Stimulated activated CD8-positive, alpha-beta memory T cell treated with anti-CD3 and anti-CD28 coated beads, Interleukin-2, amount 100 ng/mL, for 48 hours (primary cell): ENCODE data around the gene HNRNPA2B1.

ENCODE experiments used
- DNase-seq, 2 donors: peaks; one replicate each; pipeline ENCODE4 v3.0.0-alpha.2; 2020; ENCODE audit warnings: low read depth in 2 of 2

Gene HNRNPA2B1

GRCh38 chr7:26147030-26147429 lies 53.5 kb downstream of the HNRNPA2B1 start:
- no peak for DNase-seq

- no peak for DNase-seq
Observed at GRCh38 chr7:26145238-26145637, 55.3 kb downstream of the HNRNPA2B1 start.

GRCh38 chr7:26144184-26145080 lies 56.1 kb downstream of the HNRNPA2B1 start:
- no peak for DNase-seq

GRCh38 chr7:26143298-26144048 lies 57.1 kb downstream of the HNRNPA2B1 start:
- DNase-seq: no peak

- DNase-seq: no peak
Observed at GRCh38 chr7:26141077-26141476, 59.5 kb downstream of the HNRNPA2B1 start.

GRCh38 chr7:26140380-26140779 lies 60.2 kb downstream of the HNRNPA2B1 start:
- DNase-seq: no peak
